ENCODE measurements around the gene SP100. TPM values are rescaled to one million over a fixed set of nuclear protein-coding genes. Genes with fewer than 3 reads are reported as not detected.

The SP100 gene
- total RNA-seq, 1 donor from 2014 or later: 8.3 TPM

DNA sequence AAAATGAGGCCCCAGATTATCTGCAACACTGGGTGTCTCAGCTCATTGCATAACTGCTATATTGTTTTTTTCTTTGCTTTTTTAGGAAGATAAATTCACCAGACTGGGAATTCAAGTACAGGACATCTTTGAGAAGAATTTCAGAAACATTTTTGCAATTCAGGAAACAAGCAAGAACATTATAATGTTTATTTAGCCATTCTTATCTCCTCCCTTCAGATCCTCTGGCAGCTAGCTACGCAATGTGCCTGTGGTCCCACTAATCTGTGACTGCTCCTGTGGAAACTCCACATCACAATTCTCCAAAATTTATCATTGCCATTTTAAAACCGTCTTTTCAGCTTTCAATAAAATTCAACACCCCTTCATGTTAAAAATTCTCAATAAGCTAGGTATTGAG lies 126.8 kb downstream of the SP100 start:
- H3K4me1 Mint-ChIP-seq (ENCODE audit: unreplicated experiment): peaks cover 8% of the 10 kb centered on the region

DNA sequence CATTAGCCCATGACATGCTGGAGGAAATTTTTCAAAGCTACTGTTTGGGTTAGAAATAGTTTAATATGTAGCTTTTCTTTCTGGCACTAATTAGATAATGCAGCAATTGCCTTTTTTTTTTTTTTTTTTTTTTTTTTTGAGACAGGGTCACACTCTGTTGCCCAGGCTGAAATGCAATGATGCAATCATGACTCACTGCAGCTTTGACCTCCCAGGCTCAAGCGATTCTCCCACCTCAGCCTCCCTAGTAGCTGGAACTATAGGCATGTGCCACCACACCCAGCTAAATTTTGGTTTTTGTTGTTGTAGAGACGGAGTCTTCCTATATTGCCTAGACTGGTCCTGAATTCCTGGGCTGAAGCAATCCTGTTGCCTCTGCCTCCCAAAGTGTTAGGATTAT lies 136.2 kb downstream of the SP100 start:
- TF ChIP-seq, protein P1, sequence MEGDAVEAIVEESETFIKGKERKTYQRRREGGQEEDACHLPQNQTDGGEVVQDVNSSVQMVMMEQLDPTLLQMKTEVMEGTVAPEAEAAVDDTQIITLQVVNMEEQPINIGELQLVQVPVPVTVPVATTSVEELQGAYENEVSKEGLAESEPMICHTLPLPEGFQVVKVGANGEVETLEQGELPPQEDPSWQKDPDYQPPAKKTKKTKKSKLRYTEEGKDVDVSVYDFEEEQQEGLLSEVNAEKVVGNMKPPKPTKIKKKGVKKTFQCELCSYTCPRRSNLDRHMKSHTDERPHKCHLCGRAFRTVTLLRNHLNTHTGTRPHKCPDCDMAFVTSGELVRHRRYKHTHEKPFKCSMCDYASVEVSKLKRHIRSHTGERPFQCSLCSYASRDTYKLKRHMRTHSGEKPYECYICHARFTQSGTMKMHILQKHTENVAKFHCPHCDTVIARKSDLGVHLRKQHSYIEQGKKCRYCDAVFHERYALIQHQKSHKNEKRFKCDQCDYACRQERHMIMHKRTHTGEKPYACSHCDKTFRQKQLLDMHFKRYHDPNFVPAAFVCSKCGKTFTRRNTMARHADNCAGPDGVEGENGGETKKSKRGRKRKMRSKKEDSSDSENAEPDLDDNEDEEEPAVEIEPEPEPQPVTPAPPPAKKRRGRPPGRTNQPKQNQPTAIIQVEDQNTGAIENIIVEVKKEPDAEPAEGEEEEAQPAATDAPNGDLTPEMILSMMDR (IDR thresholded peaks at IDR 0.05; ENCODE audit: unreplicated experiment): no peak
- H3K4me3 Mint-ChIP-seq (ENCODE audit: unreplicated experiment): no peak overlapping the region
- H3K27ac Mint-ChIP-seq (ENCODE audit: unreplicated experiment): no peak overlapping the region
- H3K4me1 Mint-ChIP-seq (ENCODE audit: unreplicated experiment): no peaks in the 10 kb centered on the region
- no peak for DNase-seq (ENCODE audit: low spot score)
- no peaks in the 10 kb centered on the region for H3K36me3 Mint-ChIP-seq (ENCODE audit: low read depth, unreplicated experiment)
- H3K27me3 Mint-ChIP-seq (ENCODE audit: unreplicated experiment): no peaks in the 10 kb centered on the region
- peaks cover 5% of the 10 kb centered on the region for H3K9me3 Mint-ChIP-seq (ENCODE audit: unreplicated experiment)

More for the DNA sequence above, 126.8 kb downstream of the SP100 start:
- DNase-seq (ENCODE audit: low spot score): no peak
- H3K36me3 Mint-ChIP-seq (ENCODE audit: low read depth, unreplicated experiment): no peaks in the 10 kb centered on the region
- H3K27me3 Mint-ChIP-seq (ENCODE audit: unreplicated experiment): peaks cover 5% of the 10 kb centered on the region
- TF ChIP-seq, protein P1 (IDR thresholded peaks at IDR 0.05; ENCODE audit: unreplicated experiment): no peak
- H3K4me3 Mint-ChIP-seq (ENCODE audit: unreplicated experiment): no peak overlapping the region
- no peaks in the 10 kb centered on the region for H3K9me3 Mint-ChIP-seq (ENCODE audit: unreplicated experiment)
- no peak overlapping the region for H3K27ac Mint-ChIP-seq (ENCODE audit: unreplicated experiment)

DNA sequence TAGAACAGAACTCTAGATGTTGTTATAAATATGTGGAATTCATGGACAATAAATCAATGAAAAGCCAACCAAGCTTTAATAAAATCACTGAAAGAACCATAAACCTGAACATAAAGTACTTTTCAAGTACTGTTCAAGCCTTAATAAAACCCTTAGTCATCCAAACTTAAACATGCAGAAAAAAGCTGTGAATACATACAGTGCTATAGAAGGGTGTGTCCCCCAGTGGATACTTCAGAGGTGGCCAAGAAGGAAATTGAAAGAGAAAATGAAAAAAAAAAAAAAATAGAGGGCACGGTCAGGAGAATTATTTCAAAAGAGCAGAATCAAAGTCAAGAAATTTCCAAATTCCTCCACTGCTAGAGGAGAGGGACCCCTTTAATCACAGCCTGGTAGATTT lies 141.1 kb downstream of the SP100 start:
- Mint-ChIP-seq H3K9me3 (ENCODE audit: unreplicated experiment) (peaks cover 5% of the 10 kb centered on the region), H3K27ac (ENCODE audit: unreplicated experiment) (no peak overlapping the region), H3K27me3 (ENCODE audit: unreplicated experiment) (no peaks in the 10 kb centered on the region), H3K4me3 (ENCODE audit: unreplicated experiment) (no peak overlapping the region), H3K36me3 (ENCODE audit: low read depth, unreplicated experiment) (no peaks in the 10 kb centered on the region), H3K4me1 (ENCODE audit: unreplicated experiment) (no peaks in the 10 kb centered on the region)
- TF ChIP-seq, protein P1 (IDR thresholded peaks at IDR 0.05; ENCODE audit: unreplicated experiment): no peak
- no peak for DNase-seq (ENCODE audit: low spot score)

DNA sequence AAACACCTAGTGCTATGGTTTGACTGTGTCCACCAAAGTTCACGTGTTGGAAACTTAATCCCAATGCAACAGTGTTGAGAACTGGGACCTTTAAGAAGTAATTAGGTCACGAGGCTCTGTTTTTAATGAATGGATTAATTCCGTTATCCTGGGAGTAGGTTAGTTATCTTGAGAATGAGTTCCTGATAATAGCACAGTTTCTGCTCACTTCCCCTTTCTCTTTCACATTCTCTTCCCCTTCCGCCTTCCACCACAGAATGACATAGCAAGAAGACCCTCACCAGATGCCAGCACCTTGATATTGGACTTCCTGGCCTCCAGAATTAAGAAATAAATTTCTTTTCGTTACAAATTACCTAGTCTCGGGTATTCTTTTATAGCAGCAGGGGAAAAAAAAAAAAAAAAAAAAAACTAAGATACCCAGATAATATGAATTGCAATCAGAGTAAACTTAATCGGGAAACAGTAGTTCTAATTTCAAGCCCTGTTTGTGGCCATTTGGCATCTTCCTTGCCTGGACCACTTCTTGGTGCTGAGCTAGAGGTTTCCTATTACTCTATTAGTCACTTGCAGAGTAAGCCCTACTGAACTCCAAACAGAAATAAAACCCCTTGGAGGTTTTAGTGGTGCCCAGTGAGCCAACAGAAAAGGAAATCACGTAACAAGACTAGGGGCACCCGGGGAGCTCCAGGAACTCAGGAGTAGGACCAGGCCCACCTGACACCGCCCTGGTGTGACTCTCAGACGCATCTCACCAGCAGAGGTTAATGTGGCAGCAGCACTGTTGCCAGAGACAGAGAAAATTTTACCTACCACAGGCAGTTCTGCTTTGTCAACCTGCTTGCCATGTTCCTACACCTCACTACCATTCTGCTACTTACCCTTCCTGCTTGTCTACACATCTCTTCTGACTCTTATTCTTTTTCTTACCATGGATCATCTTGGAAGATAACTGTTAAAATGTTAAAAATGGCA lies 149.1 kb downstream of the SP100 start:
- DNase-seq (ENCODE audit: low spot score): no peak
- H3K4me3 Mint-ChIP-seq (ENCODE audit: unreplicated experiment): no peak overlapping the region
- peaks cover 2% of the 10 kb centered on the region for H3K27me3 Mint-ChIP-seq (ENCODE audit: unreplicated experiment)
- H3K27ac Mint-ChIP-seq (ENCODE audit: unreplicated experiment): no peak overlapping the region
- no peaks in the 10 kb centered on the region for H3K4me1 Mint-ChIP-seq (ENCODE audit: unreplicated experiment)
- TF ChIP-seq, protein P1 (IDR thresholded peaks at IDR 0.05; ENCODE audit: unreplicated experiment): no peak
- peaks cover 4% of the 10 kb centered on the region for H3K9me3 Mint-ChIP-seq (ENCODE audit: unreplicated experiment)
- no peaks in the 10 kb centered on the region for H3K36me3 Mint-ChIP-seq (ENCODE audit: low read depth, unreplicated experiment)

DNA sequence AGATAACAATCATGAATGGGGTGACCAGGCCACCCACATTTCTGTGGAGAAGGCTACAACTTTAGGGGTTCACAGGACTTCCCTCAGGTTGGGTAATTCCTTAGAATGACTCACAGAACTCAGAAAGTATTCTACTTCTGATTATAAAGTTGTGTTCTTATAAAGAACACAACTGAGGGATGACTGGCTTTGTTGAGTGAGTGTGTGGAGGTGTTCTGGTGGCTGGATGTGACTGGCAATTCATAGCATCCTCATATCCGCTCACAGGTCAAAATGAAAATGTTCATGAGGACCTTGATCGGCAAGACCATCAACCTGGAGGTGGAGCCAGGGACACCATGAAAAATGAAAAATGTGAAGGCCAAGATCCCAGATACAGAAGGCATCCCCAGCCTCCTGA lies 153.3 kb downstream of the SP100 start:
- Mint-ChIP-seq H3K4me1 (ENCODE audit: unreplicated experiment) (no peaks in the 10 kb centered on the region), H3K4me3 (ENCODE audit: unreplicated experiment) (no peak overlapping the region), H3K36me3 (ENCODE audit: low read depth, unreplicated experiment) (peaks cover 11% of the 10 kb centered on the region), H3K27ac (ENCODE audit: unreplicated experiment) (no peak overlapping the region), H3K27me3 (ENCODE audit: unreplicated experiment) (peaks cover 4% of the 10 kb centered on the region), H3K9me3 (ENCODE audit: unreplicated experiment) (peaks cover 19% of the 10 kb centered on the region)
- TF ChIP-seq, protein P1 (IDR thresholded peaks at IDR 0.05; ENCODE audit: unreplicated experiment): no peak
- DNase-seq (ENCODE audit: low spot score): no peak

Data from endothelial cell (in vitro differentiated cells).